ENCODE measurements around the gene KCNK7. TPM values are rescaled to one million over a fixed set of nuclear protein-coding genes. Genes with fewer than 3 reads are reported as not detected.

The KCNK7 gene
- total RNA-seq, 4 donors from 2014 or later, result 32.6 to 183 (median 144) TPM

- DNase-seq (ENCODE audit: low spot score in 2 of 2), result no peak
- TF ChIP-seq, protein P1, sequence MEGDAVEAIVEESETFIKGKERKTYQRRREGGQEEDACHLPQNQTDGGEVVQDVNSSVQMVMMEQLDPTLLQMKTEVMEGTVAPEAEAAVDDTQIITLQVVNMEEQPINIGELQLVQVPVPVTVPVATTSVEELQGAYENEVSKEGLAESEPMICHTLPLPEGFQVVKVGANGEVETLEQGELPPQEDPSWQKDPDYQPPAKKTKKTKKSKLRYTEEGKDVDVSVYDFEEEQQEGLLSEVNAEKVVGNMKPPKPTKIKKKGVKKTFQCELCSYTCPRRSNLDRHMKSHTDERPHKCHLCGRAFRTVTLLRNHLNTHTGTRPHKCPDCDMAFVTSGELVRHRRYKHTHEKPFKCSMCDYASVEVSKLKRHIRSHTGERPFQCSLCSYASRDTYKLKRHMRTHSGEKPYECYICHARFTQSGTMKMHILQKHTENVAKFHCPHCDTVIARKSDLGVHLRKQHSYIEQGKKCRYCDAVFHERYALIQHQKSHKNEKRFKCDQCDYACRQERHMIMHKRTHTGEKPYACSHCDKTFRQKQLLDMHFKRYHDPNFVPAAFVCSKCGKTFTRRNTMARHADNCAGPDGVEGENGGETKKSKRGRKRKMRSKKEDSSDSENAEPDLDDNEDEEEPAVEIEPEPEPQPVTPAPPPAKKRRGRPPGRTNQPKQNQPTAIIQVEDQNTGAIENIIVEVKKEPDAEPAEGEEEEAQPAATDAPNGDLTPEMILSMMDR (IDR thresholded peaks at IDR 0.05), result no peak
- no peak for TF ChIP-seq POLR2AphosphoS5 (IDR thresholded peaks at IDR 0.05)
- TF ChIP-seq EP300 (IDR thresholded peaks at IDR 0.05), result no peak
- no peak for TF ChIP-seq POLR2A (IDR thresholded peaks at IDR 0.05)
These were observed 48.0 kb downstream of the KCNK7 start for GRCh38 chr11:65547446-65548125.

GRCh38 chr11:65546217-65546958 is 49.2 kb downstream of the KCNK7 start:
- Histone ChIP-seq H3K27ac (peak overlapping the region; percentile 38), H3K27me3 (no peaks in the 10 kb centered on the region), H3K36me3 (peaks cover 8% of the 10 kb centered on the region), H3K4me3 (peak overlapping the region; percentile 48), H3K4me1 (peaks cover 24% of the 10 kb centered on the region), H3K9me3 (no peaks in the 10 kb centered on the region)
- DNase-seq (ENCODE audit: low spot score in 2 of 2), result peak; percentile 92 to 94
- WGBS, result 43% methylated on average over 37 of the region's 64 CpGs
- no peak for TF ChIP-seq POLR2A (IDR thresholded peaks at IDR 0.05)
- no peak for TF ChIP-seq EP300 (IDR thresholded peaks at IDR 0.05)
- TF ChIP-seq POLR2AphosphoS5 (IDR thresholded peaks at IDR 0.05), result no peak
- TF ChIP-seq, protein P1 (IDR thresholded peaks at IDR 0.05), result no peak

More at GRCh38 chr11:65547446-65548125, 48.0 kb downstream of the KCNK7 start:
- Histone ChIP-seq H3K27me3 (no peaks in the 10 kb centered on the region), H3K9me3 (no peaks in the 10 kb centered on the region), H3K36me3 (peaks cover 14% of the 10 kb centered on the region), H3K4me3 (no peak overlapping the region), H3K4me1 (peaks cover 25% of the 10 kb centered on the region), H3K27ac (no peak overlapping the region)
- 84% methylated on average over 51 of the region's 52 CpGs for WGBS

DNA sequence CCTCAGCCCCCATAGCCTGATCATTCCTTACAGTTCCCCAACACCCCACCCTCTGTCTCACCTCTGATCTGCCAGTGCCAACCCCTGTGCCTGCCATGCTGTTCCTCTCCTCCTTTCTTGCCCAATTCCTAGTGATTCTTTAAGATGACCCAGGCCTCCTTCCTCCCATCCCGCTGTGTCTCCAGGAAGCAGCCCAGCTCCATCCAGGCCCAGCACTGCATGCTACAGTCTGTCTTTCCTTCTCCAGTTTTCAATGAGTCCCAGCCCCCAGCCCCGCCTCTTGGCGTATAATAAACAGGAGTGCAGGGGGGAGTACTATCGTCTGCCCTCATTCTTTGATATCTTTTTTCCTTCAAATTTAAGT is 49.8 kb downstream of the KCNK7 start:
- no peak overlapping the region for H3K27ac ChIP-seq
- TF ChIP-seq, protein P1 (IDR thresholded peaks at IDR 0.05), result no peak
- TF ChIP-seq POLR2A (IDR thresholded peaks at IDR 0.05), result no peak
- TF ChIP-seq EP300 (IDR thresholded peaks at IDR 0.05), result no peak
- TF ChIP-seq POLR2AphosphoS5 (IDR thresholded peaks at IDR 0.05), result no peak
- no peak overlapping the region for H3K4me3 ChIP-seq
- 53% methylated on average over 4 of the region's 4 CpGs for WGBS
- peaks cover 25% of the 10 kb centered on the region for H3K4me1 ChIP-seq
- H3K9me3 ChIP-seq, result no peaks in the 10 kb centered on the region
- H3K36me3 ChIP-seq, result peaks cover 6% of the 10 kb centered on the region
- DNase-seq (ENCODE audit: low spot score in 2 of 2), result no peak
- no peaks in the 10 kb centered on the region for H3K27me3 ChIP-seq

Other genes starting within 250 kb of the KCNK7 start
- under 1 TPM in 3 of 4 donors, not detected in 1; 0.32 to 0.76 (median 0.64) TPM for gene TIGD3, start 241.0 kb downstream of the KCNK7 start, total RNA-seq
- gene SLC25A45, start 213.2 kb downstream of the KCNK7 start, total RNA-seq, result 1 to 10 TPM; 3.9 to 6.2 (median 4.7) TPM
- gene FRMD8, start 209.2 kb downstream of the KCNK7 start, total RNA-seq, result 100 to 1,000 TPM in 1 of 4 donors, 10 to 100 TPM in 3; 56.2 to 107 (median 81.5) TPM
- 1,000 to 10,000 TPM in 1 of 4 donors, 100 to 1,000 TPM in 3; 336 to 2,041 (median 481) TPM for gene NEAT1, start 173.0 kb downstream of the KCNK7 start, total RNA-seq
- gene MALAT1, start 96.8 kb downstream of the KCNK7 start, total RNA-seq, result over 10,000 TPM; 10,207 to 42,728 (median 11,538) TPM
- gene SCYL1, start 70.7 kb downstream of the KCNK7 start, total RNA-seq, result 10 to 100 TPM; 63.2 to 83.6 (median 78.4) TPM
- 10 to 100 TPM; 65.1 to 86.7 (median 71.0) TPM for gene LTBP3, start 37.4 kb downstream of the KCNK7 start, total RNA-seq
- 10 to 100 TPM; 60.9 to 97.4 (median 77.9) TPM for gene ZNRD2, start 25.3 kb downstream of the KCNK7 start, total RNA-seq
- 100 to 1,000 TPM in 1 of 4 donors, 10 to 100 TPM in 3; 45.2 to 103 (median 72.0) TPM for gene FAM89B, start 23.3 kb downstream of the KCNK7 start, total RNA-seq
- gene EHBP1L1, start 19.7 kb downstream of the KCNK7 start, total RNA-seq, result 100 to 1,000 TPM in 1 of 4 donors, 10 to 100 TPM in 3; 40.3 to 150 (median 56.2) TPM
- 10 to 100 TPM; 29.2 to 45.5 (median 37.0) TPM for gene MAP3K11, start 18.4 kb upstream of the KCNK7 start, total RNA-seq
- gene PCNX3, start 20.0 kb upstream of the KCNK7 start, total RNA-seq, result 10 to 100 TPM; 38.5 to 59.3 (median 43.6) TPM
- gene SIPA1, start 42.3 kb upstream of the KCNK7 start, total RNA-seq, result 10 to 100 TPM; 14.9 to 21.6 (median 19.0) TPM
- gene RELA, start 67.1 kb upstream of the KCNK7 start, total RNA-seq, result 100 to 1,000 TPM in 2 of 4 donors, 10 to 100 TPM in 2; 71.7 to 111 (median 93.5) TPM
- 100 to 1,000 TPM in 1 of 4 donors, 10 to 100 TPM in 3; 69.8 to 103 (median 77.5) TPM for gene KAT5, start 116.5 kb upstream of the KCNK7 start, total RNA-seq
- 10 to 100 TPM; 24.5 to 53.8 (median 33.7) TPM for gene RNASEH2C, start 125.0 kb upstream of the KCNK7 start, total RNA-seq
- gene AP5B1, start 185.2 kb upstream of the KCNK7 start, total RNA-seq, result 10 to 100 TPM; 26.3 to 55.9 (median 38.1) TPM
- gene OVOL1, start 191.3 kb upstream of the KCNK7 start, total RNA-seq, result 100 to 1,000 TPM in 2 of 4 donors, 10 to 100 TPM in 2; 64.4 to 196 (median 121) TPM
- gene SNX32, start 238.2 kb upstream of the KCNK7 start, total RNA-seq, result 1 to 10 TPM in 1 of 4 donors, under 1 TPM in 1, not detected in 2; 0.76 to 1.1 TPM